HEK293 (cell line): ENCODE results near the gene MSI2.
A peak's percentile ranks its signal among the peaks of the same experiment; 100 is the strongest.

Experiments used
- CTCF ChIA-PET: fragments of 350-600 bp; formaldehyde crosslinking; extraction: SDS; loops from one replicate; lab custom pipeline; 2021; ENCODE audit warnings: antibody characterized with exemption; lab: Yijun Ruan, JAX
- POLR2A ChIA-PET: fragments of 300-600 bp; formaldehyde crosslinking; extraction: SDS; loops from one replicate; lab custom pipeline; 2020; ENCODE audit warnings: antibody characterized with exemption, inconsistent platforms; lab: Yijun Ruan, JAX
- H3K27ac ChIP-seq: fragments of 200-500 bp; sonication (Bioruptor generic); 2 replicates; pipeline ENCODE4 v1.5.1; 2014; ENCODE audit warnings: low read depth, low read length, control low read depth, inconsistent platforms; ENCODE audit errors: extremely low read depth
- H3K36me3 ChIP-seq, 2 experiments: fragments of 200-500 bp in 1 of 2; sonication (Bioruptor generic) in 1 of 2; 1 replicate in 1 of 2; 2 replicates in 1 of 2; pipeline ENCODE4 v1.5.1; 2014 to 2017; ENCODE audit warnings: inconsistent platforms in 2 of 2, low read length in 2 of 2; ENCODE audit not compliant: control insufficient read depth in 2 of 2, insufficient read depth in 1 of 2
- H3K4me1 ChIP-seq: fragments of 200-500 bp; sonication (Bioruptor generic); 2 replicates; pipeline ENCODE4 v1.5.1; 2014; ENCODE audit warnings: mild to moderate bottlenecking, low read length, inconsistent platforms; ENCODE audit not compliant: control insufficient read depth, insufficient read depth
- H3K4me3 ChIP-seq: 2 replicates; pipeline ENCODE4 v1.5.1; 2011; ENCODE audit warnings: low read depth, mild to moderate bottlenecking, control low read depth, low read length, moderate library complexity
- H3K9me3 ChIP-seq: fragments of 200-500 bp; sonication (Bioruptor generic); 2 replicates; pipeline ENCODE4 v1.5.1; 2014; ENCODE audit warnings: low read depth, low read length, inconsistent platforms; ENCODE audit not compliant: control insufficient read depth, insufficient read depth
- GLIS1 ChIP-seq: fragments of 450-650 bp; formaldehyde crosslinking; IDR thresholded peaks from 2 replicates; pipeline ENCODE4 v1.5.1; 2016; ENCODE audit warnings: missing biosample characterization, missing genetic modification characterization
- IKZF3 ChIP-seq: fragments of 450-650 bp; IDR thresholded peaks from 2 replicates; pipeline ENCODE4 v1.5.0; 2018; ENCODE audit warnings: missing biosample characterization, mild to moderate bottlenecking, missing genetic modification characterization, moderate library complexity
- PRDM4 ChIP-seq: fragments of 450-650 bp; formaldehyde crosslinking; IDR thresholded peaks from 2 replicates; pipeline ENCODE4 v1.5.1; 2017; ENCODE audit warnings: missing biosample characterization, missing genetic modification characterization
- SP7 ChIP-seq: fragments of 450-650 bp; formaldehyde crosslinking; IDR thresholded peaks from 2 replicates; pipeline ENCODE4 v1.5.1; 2016; ENCODE audit warnings: missing biosample characterization, missing genetic modification characterization
- TSHZ1 ChIP-seq: fragments of 450-650 bp; formaldehyde crosslinking; IDR thresholded peaks from 2 replicates; pipeline ENCODE4 v1.5.1; 2016; ENCODE audit warnings: missing biosample characterization, missing genetic modification characterization, borderline replicate concordance
- ZBTB17 ChIP-seq: fragments of 450-650 bp; formaldehyde crosslinking; IDR thresholded peaks from 2 replicates; pipeline ENCODE4 v1.5.1; 2016; ENCODE audit warnings: missing biosample characterization, missing genetic modification characterization
- ZNF175 ChIP-seq: fragments of 450-650 bp; formaldehyde crosslinking; IDR thresholded peaks from 2 replicates; pipeline ENCODE4 v1.5.1; 2016; ENCODE audit warnings: missing biosample characterization, missing genetic modification characterization
- ZNF391 ChIP-seq: fragments of 450-650 bp; formaldehyde crosslinking; IDR thresholded peaks from 2 replicates; pipeline ENCODE4 v1.5.1; 2016; ENCODE audit warnings: low read depth, missing biosample characterization, missing genetic modification characterization, borderline replicate concordance
- ZNF530 ChIP-seq: fragments of 450-650 bp; formaldehyde crosslinking; IDR thresholded peaks from 2 replicates; pipeline ENCODE4 v1.5.1; 2016; ENCODE audit warnings: low read depth, missing biosample characterization, missing genetic modification characterization
- ZNF707 ChIP-seq: fragments of 450-650 bp; formaldehyde crosslinking; IDR thresholded peaks from 2 replicates; pipeline ENCODE4 v1.5.1; 2016; ENCODE audit warnings: missing biosample characterization, missing genetic modification characterization
- ZNF837 ChIP-seq: fragments of 450-650 bp; formaldehyde crosslinking; IDR thresholded peaks from 2 replicates; pipeline ENCODE4 v1.5.1; 2016; ENCODE audit warnings: missing biosample characterization, missing genetic modification characterization
- ZSCAN4 ChIP-seq: fragments of 450-650 bp; formaldehyde crosslinking; IDR thresholded peaks from 2 replicates; pipeline ENCODE4 v1.5.1; 2017; ENCODE audit warnings: missing biosample characterization, missing genetic modification characterization

MSI2 gene

GRCh38 chr17:57281887-57282286 is 25.6 kb downstream of the MSI2 start (continued):
- TF ChIP-seq PRDM4 (tag by site-specific recombination), result no peak
- TF ChIP-seq, all 188 proteins: peak for 0

- Histone ChIP-seq H3K4me3 (no peak overlapping the region), H3K9me3 (no peaks in the 10 kb centered on the region), H3K27ac (peak overlapping the region; percentile 33; the same call in 1 of the 2 replicates)
- CTCF ChIA-PET, result interaction anchor here (0.6 to 2.1 kb wide), 3 partner anchors 9 to 39 kb away, joined by 3 to 7 read pairs (median 3); no protein-coding TSS in a partner anchor
- TF ChIP-seq ZBTB17 (tag by site-specific recombination), result 0 out of 2 replicates have a peak, but pooled peaks have one; percentile 18
- peak; percentile 61 for TF ChIP-seq GLIS1 (tag by site-specific recombination)
- no peak for TF ChIP-seq ZNF707 (tag by site-specific recombination)
- no peak for TF ChIP-seq ZNF175
- TF ChIP-seq ZNF530 (tag by site-specific recombination), result no peak
- peak; percentile 49; the same call in 1 of the 2 replicates for TF ChIP-seq SP7 (tag by site-specific recombination)
- TF ChIP-seq TSHZ1 (tag by site-specific recombination), result no peak
- 0 out of 2 replicates have a peak, but pooled peaks have one; percentile 24 for TF ChIP-seq IKZF3 (tag by site-specific recombination)
- no peak for TF ChIP-seq ZNF837
- no peak for TF ChIP-seq ZNF391 (tag by site-specific recombination)
- TF ChIP-seq, all 188 proteins: peak for 4
- peaks cover 4 to 32% of the 10 kb centered on the region in 2 experiments; a peak in 2 of 3 replicates for H3K36me3 ChIP-seq
- peaks cover 28% of the 10 kb centered on the region for H3K4me1 ChIP-seq
- POLR2A ChIA-PET, result no interaction called here
These were observed 26.0 kb downstream of the MSI2 start for GRCh38 chr17:57282296-57282695.

- Histone ChIP-seq H3K9me3 (no peaks in the 10 kb centered on the region), H3K27ac (no peak overlapping the region), H3K4me1 (peaks cover 28% of the 10 kb centered on the region), H3K4me3 (no peak overlapping the region), H3K36me3 (peaks cover 0 to 21% of the 10 kb centered on the region in 2 experiments; a peak in 1 of 3 replicates)
- TF ChIP-seq ZSCAN4 (tag by site-specific recombination) (no peak), PRDM4 (tag by site-specific recombination) (peak; percentile 78; the same call in 1 of the 2 replicates)
- POLR2A ChIA-PET, result no interaction called here
- CTCF ChIA-PET, result interaction anchor here (0.6 to 1.2 kb wide), 2 partner anchors 10 to 11 kb away, joined by 3 read pairs; no protein-coding TSS in a partner anchor
These were observed 27.1 kb downstream of the MSI2 start for GRCh38 chr17:57283203-57283971.
